Measurements from ENCODE around the gene QPRT. TPM values are rescaled to one million over a fixed set of nuclear protein-coding genes. Genes with fewer than 3 reads are reported as not detected.

Gene QPRT
- total and polyA plus RNA-seq, 2 of the 8 experiments (the other 6 are each of a cell fraction or from before 2014, with no cell fraction given): 89.0 to 102 TPM

GRCh38 chr16:29714396-29714795, 35.4 kb downstream of the QPRT start (continued):
- TF ChIP-seq RNF2 (IDR thresholded peaks at IDR 0.05; ENCODE audit: borderline replicate concordance, low read depth, low read length, missing control alignments, poor library complexity, severe bottlenecking) (no peak), TCF12 (IDR thresholded peaks at IDR 0.05; ENCODE audit: low read depth, low read length) (no peak), JUN (IDR thresholded peaks at IDR 0.05; ENCODE audit: low read depth, low read length) (no peak), POLR2A (IDR thresholded peaks at IDR 0.05; ENCODE audit: control extremely low read depth in 1 of 2, low read depth in 2 of 2, low read length in 2 of 2) (no peak)
